IPS-18c (cell line): ENCODE data around the gene RPL36AL.
"Not testable (repeated sequence)": the region's sequence is repeated elsewhere in the genome, so short reads cannot be mapped to it uniquely, and the experiment has no call there.

Experiments used
- H3K4me3 ChIP-seq: 2 replicates; pipeline ENCODE4 v1.7.0; 2013; ENCODE audit warnings: low read depth, mild to moderate bottlenecking, low read length, moderate library complexity; ENCODE audit not compliant: insufficient read depth
- H3K9me3 ChIP-seq: one replicate; pipeline ENCODE4 v1.6.1; 2013; ENCODE audit warnings: mild to moderate bottlenecking, low read length, moderate library complexity; ENCODE audit not compliant: control insufficient read depth, insufficient read depth

RPL36AL gene

GRCh38 chr14:49622022-49622607 is 1.7 kb upstream of the RPL36AL start:
- peak overlapping the region; percentile 85; the same call in 1 of the 2 replicates for H3K4me3 ChIP-seq
- no peaks in the 10 kb centered on the region for H3K9me3 ChIP-seq

- H3K9me3 ChIP-seq: no peaks in the 10 kb centered on the region
- H3K4me3 ChIP-seq: peak overlapping the region; percentile 85
These were observed 872 bp upstream of the RPL36AL start for GRCh38 chr14:49621114-49621881.

DNA sequence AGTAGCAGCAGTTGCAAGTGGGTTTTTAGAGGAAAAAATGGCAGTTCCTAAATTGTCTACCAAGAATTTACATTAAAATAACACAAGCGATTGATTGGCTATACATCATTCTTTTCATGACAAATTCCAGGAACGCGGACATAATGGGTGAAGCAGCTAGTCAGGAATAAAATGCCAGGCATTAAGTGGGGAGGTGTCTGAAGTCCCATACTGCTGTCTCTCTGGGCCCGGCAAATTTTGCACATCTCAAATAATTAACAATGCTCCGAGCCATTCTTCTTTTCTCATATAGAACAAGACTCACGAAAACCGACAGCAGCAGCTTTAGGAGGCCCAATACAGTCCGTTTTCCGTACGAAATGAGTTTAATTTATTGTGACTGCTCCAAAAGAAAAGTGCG is 696 bp downstream of the RPL36AL start:
- H3K9me3 ChIP-seq: no peaks in the 10 kb centered on the region

GRCh38 chr14:49619273-49619672 is 1.2 kb downstream of the RPL36AL start:
- not testable (repeated sequence) for H3K9me3 ChIP-seq
- H3K4me3 ChIP-seq: peak overlapping the region; percentile 85

More for the DNA sequence above, 696 bp downstream of the RPL36AL start:
- peak overlapping the region; percentile 85 for H3K4me3 ChIP-seq

- no peaks in the 10 kb centered on the region for H3K9me3 ChIP-seq
- H3K4me3 ChIP-seq: no peak overlapping the region
These were observed 2.4 kb downstream of the RPL36AL start for GRCh38 chr14:49617852-49618519.

DNA sequence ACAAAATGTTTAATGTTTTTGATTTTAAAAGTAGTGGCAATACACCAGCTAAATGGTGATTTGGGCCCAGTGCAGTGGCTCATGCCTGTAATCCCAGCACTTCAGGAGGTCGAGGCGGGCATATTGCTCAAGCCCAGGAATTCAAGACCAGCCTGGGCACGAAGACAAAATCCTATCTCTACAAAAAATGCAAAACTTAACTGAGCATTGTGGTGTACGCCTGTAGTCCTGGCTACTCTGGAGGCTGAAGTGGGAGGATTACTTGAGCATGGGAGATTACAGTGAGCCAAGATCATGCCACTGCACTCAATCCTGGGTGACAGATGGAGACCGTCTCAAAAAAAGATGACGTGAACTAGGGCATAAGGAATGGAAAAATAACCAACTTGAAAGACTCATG is 4.7 kb downstream of the RPL36AL start:
- no peaks in the 10 kb centered on the region for H3K9me3 ChIP-seq
- H3K4me3 ChIP-seq: no peak overlapping the region

- no peak overlapping the region for H3K4me3 ChIP-seq
- no peaks in the 10 kb centered on the region for H3K9me3 ChIP-seq
These were observed 6.2 kb downstream of the RPL36AL start for GRCh38 chr14:49614196-49614595.

DNA sequence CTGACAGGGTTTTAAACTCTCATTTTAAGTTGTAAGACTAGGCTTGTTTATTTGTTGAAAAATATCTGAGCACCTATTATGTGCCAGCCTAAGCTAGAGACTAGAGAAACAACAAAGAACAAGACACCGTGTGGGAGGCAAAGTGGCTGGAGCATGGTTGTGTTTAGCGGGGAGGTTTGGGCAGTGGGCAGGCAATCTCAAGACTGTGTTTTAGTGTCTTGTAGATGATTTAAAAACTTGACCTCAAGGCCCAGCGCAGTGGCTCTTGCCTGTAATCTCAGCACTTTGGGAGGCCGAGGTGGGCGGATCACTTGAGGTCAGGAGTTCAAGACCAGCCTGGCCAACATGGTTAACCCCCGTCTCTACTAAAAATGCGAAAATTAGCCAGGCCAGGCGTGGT is 7.8 kb downstream of the RPL36AL start:
- H3K4me3 ChIP-seq: no peak overlapping the region

GRCh38 chr14:49612251-49612650 is 8.2 kb downstream of the RPL36AL start:
- Histone ChIP-seq H3K9me3 (no peaks in the 10 kb centered on the region), H3K4me3 (no peak overlapping the region)

More for the DNA sequence above, 7.8 kb downstream of the RPL36AL start:
- H3K9me3 ChIP-seq: no peaks in the 10 kb centered on the region

GRCh38 chr14:49607583-49607982 is 12.8 kb downstream of the RPL36AL start:
- no peak overlapping the region for H3K4me3 ChIP-seq
- no peaks in the 10 kb centered on the region for H3K9me3 ChIP-seq

GRCh38 chr14:49598485-49599300 is 21.7 kb downstream of the RPL36AL start, which contains the start of gene LRR1:
Gene LRR1 (plus strand): TSS chr14:49598940. CDS start chr14:49599021, 81 bp downstream.
- Histone ChIP-seq H3K9me3 (no peaks in the 10 kb centered on the region), H3K4me3 (peak within 1 kb of the TSS; percentile 95)

GRCh38 chr14:49598189-49598484 is 22.3 kb downstream of the RPL36AL start:
- peak overlapping the region; percentile 95 for H3K4me3 ChIP-seq
- no peaks in the 10 kb centered on the region for H3K9me3 ChIP-seq

DNA sequence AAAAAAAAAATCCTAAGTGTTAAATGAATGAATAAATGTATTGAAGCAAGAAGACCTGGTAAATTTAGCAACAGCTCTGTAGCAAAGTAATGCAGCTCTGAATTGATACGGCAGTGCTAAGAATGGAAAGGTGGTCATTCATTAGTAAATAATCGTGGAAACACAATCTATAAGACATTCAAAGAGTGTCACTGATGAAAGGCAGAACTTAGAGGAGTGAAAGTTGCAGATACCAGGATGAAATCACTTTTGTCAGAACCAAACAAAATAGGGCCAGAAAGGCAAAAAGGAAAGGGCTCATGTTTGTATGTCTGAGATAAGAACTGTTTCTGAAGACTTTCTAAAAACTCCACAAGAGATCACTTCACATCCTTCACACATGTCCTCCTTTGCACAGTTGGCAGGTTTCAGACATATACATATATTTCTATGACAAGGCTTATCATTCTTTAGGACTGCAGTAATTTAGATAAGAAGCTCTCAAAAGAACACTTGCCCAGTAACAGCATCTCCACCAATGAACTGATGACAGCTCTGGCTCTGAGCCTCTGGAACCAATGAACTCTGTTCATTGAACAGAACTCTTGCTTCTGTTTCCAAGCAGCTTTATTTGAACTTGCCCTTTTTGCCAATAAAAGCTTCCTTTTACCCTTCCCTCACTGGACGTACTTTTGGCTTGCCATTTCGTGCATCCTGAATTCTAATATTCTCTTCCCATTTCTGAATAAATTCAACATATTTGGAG is 25.9 kb downstream of the RPL36AL start:
- no peak overlapping the region for H3K4me3 ChIP-seq
- H3K9me3 ChIP-seq: no peaks in the 10 kb centered on the region

DNA sequence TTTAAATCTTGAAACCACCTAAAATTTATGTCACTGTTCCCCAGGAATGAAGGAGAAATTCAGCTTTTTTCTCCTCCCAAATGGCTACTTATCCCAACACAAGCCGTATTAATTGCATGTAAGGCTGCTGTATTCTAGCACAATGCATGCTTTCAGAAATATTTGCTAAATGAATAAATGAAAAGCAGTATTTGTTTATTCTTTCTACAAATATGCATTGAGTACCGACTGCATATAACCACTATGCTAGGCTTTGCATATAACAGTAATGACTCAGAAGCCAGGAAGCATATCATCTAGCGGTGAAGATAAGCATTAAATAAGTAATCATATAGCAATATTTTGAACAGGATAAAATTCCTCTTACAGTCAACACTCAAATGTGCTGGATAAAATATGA is 27.4 kb downstream of the RPL36AL start:
- no peak overlapping the region for H3K4me3 ChIP-seq
- H3K9me3 ChIP-seq: no peaks in the 10 kb centered on the region

- Histone ChIP-seq H3K4me3 (no peak overlapping the region), H3K9me3 (no peaks in the 10 kb centered on the region)
These were observed 31.0 kb downstream of the RPL36AL start for GRCh38 chr14:49589387-49589786.

- H3K9me3 ChIP-seq: no peaks in the 10 kb centered on the region
- no peak overlapping the region; the same call in 1 of the 2 replicates for H3K4me3 ChIP-seq
These were observed 33.6 kb downstream of the RPL36AL start for GRCh38 chr14:49586673-49587460.
